Suprapubic skin (tissue), 4 donors: ENCODE data around the gene RPL37. TPM values are rescaled to one million over a fixed set of nuclear protein-coding genes. Genes with fewer than 3 reads are reported as not detected.

ENCODE experiments used
- DNase-seq, 2 donors: peaks; one replicate each; pipeline ENCODE4 v3.0.0-alpha.2; 2019; ENCODE audit warnings: low spot score in 2 of 2
- H3K27ac ChIP-seq: fragments of 200-600 bp; sonication (generic); one replicate; pipeline ENCODE4 v1.5.1; 2019
- H3K27me3 ChIP-seq: fragments of 200-600 bp; sonication (generic); one replicate; pipeline ENCODE4 v1.5.1; 2019
- H3K36me3 ChIP-seq: fragments of 200-600 bp; sonication (generic); one replicate; pipeline ENCODE4 v1.5.1; 2019
- H3K4me1 ChIP-seq: fragments of 200-600 bp; sonication (generic); one replicate; pipeline ENCODE4 v1.5.1; 2019
- H3K4me3 ChIP-seq: fragments of 200-600 bp; sonication (generic); one replicate; pipeline ENCODE4 v1.5.1; 2019; ENCODE audit warnings: mild to moderate bottlenecking
- H3K9me3 ChIP-seq: fragments of 200-600 bp; sonication (generic); one replicate; pipeline ENCODE4 v1.5.1; 2019
- EP300 ChIP-seq: sonication (generic); formaldehyde crosslinking; IDR thresholded peaks from one replicate; pipeline ENCODE4 v1.6.1; 2017; ENCODE audit warnings: antibody characterized with exemption
- POLR2A ChIP-seq, 2 donors: fragments of 450-650 bp; IDR thresholded peaks; one replicate each; pipeline ENCODE4 v1.6.1; 2017; ENCODE audit warnings: antibody characterized with exemption in 2 of 2, mild to moderate bottlenecking in 2 of 2, moderate library complexity in 2 of 2
- POLR2AphosphoS5 ChIP-seq, 3 donors: sonication (generic); formaldehyde crosslinking; IDR thresholded peaks; one replicate each; pipeline ENCODE4 v1.6.1; 2017; ENCODE audit warnings: antibody characterized with exemption in 3 of 3
- WGBS: methylation state at CpG from one replicate; pipeline ENCODE4 v1.1.5; 2018; 5-methylcytosine and 5-hydroxymethylcytosine counted together
- total RNA-seq, 4 donors: library from RNA; depleted of rRNA; stranded (reverse); fragments of >200 nt; gene quantifications; one replicate each; pipeline ENCODE4 v1.1.0, GENCODE V29; 2016
- TF ChIP-seq, protein P1 (sequence below), 2 donors: fragments of 200-600 bp in 1 of 2; fragments of 450-650 bp in 1 of 2; sonication (generic) in 1 of 2; IDR thresholded peaks; one replicate each; pipeline ENCODE4 v1.5.1; 2016 to 2019; ENCODE audit warnings: antibody characterized with exemption in 2 of 2, mild to moderate bottlenecking in 1 of 2, moderate library complexity in 1 of 2

RPL37 gene
- total RNA-seq, 4 donors from 2014 or later: 242 to 737 (median 403) TPM

DNA sequence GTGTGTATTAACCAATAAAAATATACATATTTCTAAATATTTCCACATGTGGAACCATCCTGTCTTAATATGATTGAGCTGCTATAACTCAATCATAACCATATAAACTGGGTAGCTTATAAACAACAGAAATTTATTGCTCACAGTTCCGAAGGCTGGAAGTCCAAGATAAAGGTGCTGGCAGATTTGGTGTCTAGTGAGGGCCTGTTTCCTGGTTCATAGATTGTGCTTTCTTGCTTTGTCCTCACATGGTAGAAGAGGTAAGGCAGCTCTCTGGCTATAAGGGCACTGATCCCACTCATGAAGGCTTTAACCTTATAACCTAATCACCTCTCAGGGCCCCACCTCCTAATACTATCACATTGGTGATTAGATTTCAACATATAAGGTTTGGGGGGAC lies 22.9 kb downstream of the RPL37 start:
- Histone ChIP-seq H3K4me1 (no peaks in the 10 kb centered on the region), H3K4me3 (no peak overlapping the region), H3K36me3 (no peaks in the 10 kb centered on the region), H3K27ac (no peak overlapping the region), H3K27me3 (no peaks in the 10 kb centered on the region), H3K9me3 (no peaks in the 10 kb centered on the region)
- 0% methylated on average over 1 of the region's 1 CpG for WGBS
- DNase-seq: no peak
- no peak for TF ChIP-seq POLR2AphosphoS5 (IDR thresholded peaks at IDR 0.05)
- TF ChIP-seq, protein P1, sequence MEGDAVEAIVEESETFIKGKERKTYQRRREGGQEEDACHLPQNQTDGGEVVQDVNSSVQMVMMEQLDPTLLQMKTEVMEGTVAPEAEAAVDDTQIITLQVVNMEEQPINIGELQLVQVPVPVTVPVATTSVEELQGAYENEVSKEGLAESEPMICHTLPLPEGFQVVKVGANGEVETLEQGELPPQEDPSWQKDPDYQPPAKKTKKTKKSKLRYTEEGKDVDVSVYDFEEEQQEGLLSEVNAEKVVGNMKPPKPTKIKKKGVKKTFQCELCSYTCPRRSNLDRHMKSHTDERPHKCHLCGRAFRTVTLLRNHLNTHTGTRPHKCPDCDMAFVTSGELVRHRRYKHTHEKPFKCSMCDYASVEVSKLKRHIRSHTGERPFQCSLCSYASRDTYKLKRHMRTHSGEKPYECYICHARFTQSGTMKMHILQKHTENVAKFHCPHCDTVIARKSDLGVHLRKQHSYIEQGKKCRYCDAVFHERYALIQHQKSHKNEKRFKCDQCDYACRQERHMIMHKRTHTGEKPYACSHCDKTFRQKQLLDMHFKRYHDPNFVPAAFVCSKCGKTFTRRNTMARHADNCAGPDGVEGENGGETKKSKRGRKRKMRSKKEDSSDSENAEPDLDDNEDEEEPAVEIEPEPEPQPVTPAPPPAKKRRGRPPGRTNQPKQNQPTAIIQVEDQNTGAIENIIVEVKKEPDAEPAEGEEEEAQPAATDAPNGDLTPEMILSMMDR (IDR thresholded peaks at IDR 0.05): no peak
- TF ChIP-seq EP300: no peak
- no peak for TF ChIP-seq POLR2A (IDR thresholded peaks at IDR 0.05)

DNA sequence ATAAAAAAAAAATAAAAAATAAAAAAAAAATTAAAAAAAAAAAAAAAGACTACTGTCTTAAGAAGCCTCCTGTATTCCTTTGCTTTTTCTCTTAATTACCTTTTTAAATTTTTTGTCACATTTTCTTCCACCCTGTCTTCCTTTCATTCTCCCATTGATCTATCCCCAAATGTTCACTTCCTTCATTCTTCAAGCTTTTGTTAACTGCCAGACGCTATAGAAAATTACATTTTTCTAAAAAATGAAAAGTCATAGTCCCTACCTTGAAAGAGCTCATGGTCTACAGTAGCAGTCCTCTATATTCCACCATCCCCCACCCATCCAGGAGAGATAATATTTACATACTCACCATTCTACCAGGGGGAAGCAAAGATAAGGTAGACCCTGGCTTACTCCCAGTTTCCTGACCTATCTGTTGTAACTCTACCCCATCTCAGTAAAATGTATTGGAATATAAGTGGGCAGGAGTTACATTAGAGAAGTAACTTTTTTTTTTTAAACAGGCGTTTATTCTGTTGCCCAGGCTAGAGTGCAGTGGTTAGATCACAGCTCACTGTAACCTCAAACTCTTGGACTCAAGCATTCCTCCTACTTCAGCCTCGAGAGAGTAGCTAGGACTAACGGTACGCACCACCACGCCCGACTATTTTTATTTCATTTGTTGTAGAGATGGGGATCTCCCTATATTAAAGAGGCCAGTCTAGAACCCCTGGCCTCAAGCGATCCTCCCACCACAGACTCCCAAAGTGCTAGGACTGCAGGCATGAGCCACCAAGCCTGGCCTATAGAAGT lies 33.1 kb downstream of the RPL37 start:
- no peak for DNase-seq
- 87% methylated on average over 8 of the region's 8 CpGs for WGBS
- Histone ChIP-seq H3K27ac (no peak overlapping the region), H3K36me3 (no peaks in the 10 kb centered on the region), H3K27me3 (no peaks in the 10 kb centered on the region), H3K9me3 (no peaks in the 10 kb centered on the region), H3K4me3 (no peak overlapping the region), H3K4me1 (peaks cover 8% of the 10 kb centered on the region)
- TF ChIP-seq POLR2AphosphoS5 (IDR thresholded peaks at IDR 0.05) (no peak), POLR2A (IDR thresholded peaks at IDR 0.05) (no peak), EP300 (no peak)
- TF ChIP-seq, protein P1 (IDR thresholded peaks at IDR 0.05): no peak

DNA sequence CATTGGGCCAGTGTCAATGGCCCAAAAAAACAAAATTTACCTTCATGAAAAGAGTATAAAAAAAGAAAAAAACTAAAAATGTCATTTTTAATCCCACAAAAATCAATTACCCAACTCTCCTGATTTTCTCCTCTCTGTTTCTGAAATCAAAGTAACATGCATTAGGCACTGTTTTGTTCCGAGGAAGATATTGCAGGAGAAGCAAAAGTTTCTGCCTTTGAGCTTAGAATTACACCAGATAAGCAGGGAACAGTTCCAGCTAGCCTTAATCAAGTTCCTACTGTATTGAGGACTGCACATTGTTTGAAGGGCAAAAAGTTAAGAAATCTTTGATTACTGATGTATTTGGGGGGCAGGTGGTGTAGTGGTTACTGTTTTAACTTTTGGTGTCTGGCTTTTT lies 35.8 kb downstream of the RPL37 start:
- no peak for DNase-seq
- WGBS: 3% methylated on average over 1 of the region's 1 CpG
- no peak overlapping the region for H3K27ac ChIP-seq
- peak overlapping the region; percentile 80 for H3K4me3 ChIP-seq
- peaks cover 3% of the 10 kb centered on the region for H3K36me3 ChIP-seq
- H3K9me3 ChIP-seq: no peaks in the 10 kb centered on the region
- TF ChIP-seq, protein P1 (IDR thresholded peaks at IDR 0.05): no peak
- TF ChIP-seq POLR2A (IDR thresholded peaks at IDR 0.05): no peak
- peaks cover 25% of the 10 kb centered on the region for H3K4me1 ChIP-seq
- no peaks in the 10 kb centered on the region for H3K27me3 ChIP-seq

DNA sequence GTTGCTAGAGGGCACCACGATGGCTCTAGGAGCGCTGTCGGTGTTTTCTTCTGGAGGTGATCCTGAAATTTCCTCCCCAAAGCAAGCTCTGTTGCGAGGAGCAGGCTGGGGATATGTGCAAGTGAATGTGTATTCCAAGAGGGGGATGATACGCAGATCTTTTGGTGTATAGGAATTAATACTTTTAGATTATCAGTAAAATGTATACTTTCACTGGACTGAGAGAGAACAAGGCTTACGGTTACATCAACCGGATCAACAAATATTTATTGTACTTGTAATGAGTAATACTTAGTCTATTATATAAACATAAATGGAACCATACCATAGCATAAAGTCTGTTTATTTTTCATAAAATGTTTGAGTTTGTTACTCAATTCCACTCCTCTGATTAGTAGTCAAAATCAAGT lies 36.2 kb downstream of the RPL37 start:
- DNase-seq: no peak
- peaks cover 25% of the 10 kb centered on the region for H3K4me1 ChIP-seq
- H3K27ac ChIP-seq: peak overlapping the region; percentile 94
- 3% methylated on average over 7 of the region's 7 CpGs for WGBS
- no peaks in the 10 kb centered on the region for H3K9me3 ChIP-seq
- TF ChIP-seq EP300 (no peak), POLR2AphosphoS5 (IDR thresholded peaks at IDR 0.05) (no peak), POLR2A (IDR thresholded peaks at IDR 0.05) (no peak)
- TF ChIP-seq, protein P1 (IDR thresholded peaks at IDR 0.05): no peak
- no peaks in the 10 kb centered on the region for H3K27me3 ChIP-seq
- peaks cover 3% of the 10 kb centered on the region for H3K36me3 ChIP-seq
- peak overlapping the region; percentile 80 for H3K4me3 ChIP-seq

DNA sequence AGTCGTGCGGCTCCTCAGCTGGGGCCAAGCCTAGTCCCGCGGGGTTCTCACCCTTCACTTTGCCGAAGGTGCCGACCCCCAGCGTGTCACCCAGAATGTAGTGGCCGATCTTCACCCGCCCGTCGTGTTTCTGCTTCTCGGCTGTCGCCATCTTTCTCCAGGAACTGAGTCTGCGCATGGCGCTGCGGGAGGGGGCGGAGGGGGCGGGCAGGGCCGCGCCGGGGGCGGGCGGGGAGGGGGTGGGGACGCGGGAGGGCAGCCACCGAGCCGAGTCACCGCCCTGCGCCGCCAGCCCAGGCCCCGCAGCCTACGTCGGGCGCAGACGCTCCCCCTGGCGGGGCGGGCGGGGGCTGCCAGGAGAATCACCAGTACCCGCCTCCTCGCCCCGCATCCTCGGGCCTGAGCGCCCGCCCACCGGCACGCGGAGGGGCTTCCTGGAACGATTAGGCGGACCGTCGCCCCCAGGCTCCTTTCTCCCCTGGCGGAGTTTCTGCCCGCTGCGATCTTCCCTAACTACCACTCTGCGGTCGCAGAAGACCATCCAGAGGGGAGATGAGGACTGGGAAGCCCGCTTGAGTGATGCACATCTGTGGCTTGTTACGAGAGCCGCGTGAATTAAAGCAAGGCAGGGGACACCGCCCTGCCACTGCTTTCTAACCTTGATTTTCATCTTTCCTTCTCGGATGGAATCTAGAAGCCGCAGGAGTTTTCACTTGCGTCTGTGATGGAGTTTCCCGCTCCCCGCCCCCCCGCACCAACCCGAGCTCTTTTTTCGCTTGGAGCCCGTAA lies 36.8 kb downstream of the RPL37 start, which contains the start of gene PRKAA1:
Gene PRKAA1 (minus strand): TSS at position 363 of the 789 bp plus-strand sequence. CDS start 185 bp downstream, at position 178.
- H3K27ac ChIP-seq: peak within 1 kb of the TSS; percentile 94
- WGBS: under 1% methylated on average over 18 of the region's 70 CpGs
- DNase-seq: peak; percentile 89 to 93
- H3K27me3 ChIP-seq: no peaks in the 10 kb centered on the region
- no peaks in the 10 kb centered on the region for H3K9me3 ChIP-seq
- H3K4me1 ChIP-seq: peaks cover 25% of the 10 kb centered on the region
- peaks cover 3% of the 10 kb centered on the region for H3K36me3 ChIP-seq
- peak within 1 kb of the TSS; percentile 80 for H3K4me3 ChIP-seq
- TF ChIP-seq POLR2A (IDR thresholded peaks at IDR 0.05) (peak in 1 of 2 donors; percentile 41), EP300 (no peak), POLR2AphosphoS5 (IDR thresholded peaks at IDR 0.05) (peak in 1 of 3 donors; percentile 15)
- TF ChIP-seq, protein P1 (IDR thresholded peaks at IDR 0.05): peak; percentile 26 to 88
